ENCODE measurements around the gene STK32B.
"Not testable (repeated sequence)": the region's sequence is repeated elsewhere in the genome, so short reads cannot be mapped to it uniquely, and the experiment has no call there.

The STK32B gene

DNA sequence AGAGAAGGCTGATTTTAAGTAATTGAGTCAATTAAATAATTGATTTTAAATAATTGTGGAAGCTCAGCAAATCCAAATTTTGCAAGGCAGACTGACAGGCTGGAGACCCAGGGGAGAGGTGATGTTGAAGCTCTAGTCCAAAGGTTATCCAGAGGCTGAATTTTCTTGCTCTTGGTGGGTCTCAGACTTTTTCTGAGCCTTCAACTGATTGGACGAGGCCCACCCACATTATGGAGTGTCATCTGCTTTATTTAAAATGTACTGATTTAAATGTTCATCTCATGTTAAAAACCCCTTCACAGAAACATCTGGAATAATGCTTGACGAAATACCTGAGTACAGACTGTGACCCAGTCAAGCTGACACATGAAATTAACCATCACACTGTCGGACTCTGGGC, 20.4 kb upstream of the STK32B start:
- DNase-seq (ENCODE audit: low read depth): no peak

DNA sequence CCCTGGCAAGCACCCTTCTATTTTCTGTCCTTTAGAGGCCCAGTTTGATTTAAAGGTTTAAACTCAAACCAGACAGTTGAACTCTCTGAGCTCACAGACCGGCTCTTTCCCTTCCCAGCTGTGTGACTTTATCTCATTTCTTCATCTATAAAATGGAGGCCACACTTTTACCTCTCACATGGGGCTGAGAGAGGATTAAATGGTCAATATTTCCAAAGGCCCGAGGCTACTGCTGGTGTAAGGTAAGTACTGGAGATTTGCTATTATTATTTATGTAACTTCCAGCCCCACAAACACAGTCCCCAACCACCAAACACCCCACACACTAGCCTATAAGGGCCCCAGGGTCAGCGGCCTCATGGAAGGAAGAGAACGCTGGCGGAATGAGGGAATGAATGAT, 18.5 kb upstream of the STK32B start:
- no peak for DNase-seq (ENCODE audit: low read depth)

DNA sequence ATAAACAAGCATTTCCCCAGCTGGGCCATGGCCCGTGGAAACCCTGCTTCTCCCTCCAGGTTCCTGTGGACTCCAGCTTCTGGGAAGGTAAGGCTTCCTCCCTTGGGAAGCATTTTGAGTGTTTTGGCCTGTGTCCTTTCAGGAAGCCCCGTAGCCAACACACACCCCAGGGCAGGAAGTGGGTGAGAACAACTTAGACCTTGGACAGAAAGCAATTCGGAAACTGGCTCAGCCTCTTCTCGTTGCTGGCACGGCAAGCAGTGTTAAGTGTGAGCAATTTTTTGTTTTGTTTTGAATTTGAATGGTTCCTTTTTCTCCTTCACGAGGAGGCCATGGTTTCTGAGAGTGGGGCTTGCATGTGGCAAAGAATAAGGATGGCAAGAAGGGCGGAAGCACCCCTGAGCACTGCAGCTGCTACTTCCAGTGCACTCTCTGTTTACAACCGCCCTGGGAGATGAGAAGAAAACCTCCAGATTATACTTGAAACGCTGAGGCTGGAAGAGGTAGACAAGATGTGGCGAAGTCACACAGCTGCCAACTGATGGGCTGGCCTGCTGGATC, 17.9 kb upstream of the STK32B start:
- no peak for DNase-seq (ENCODE audit: low read depth)

GRCh38 chr4:5034206-5034605, 17.1 kb upstream of the STK32B start:
- DNase-seq (ENCODE audit: low read depth): no peak

DNA sequence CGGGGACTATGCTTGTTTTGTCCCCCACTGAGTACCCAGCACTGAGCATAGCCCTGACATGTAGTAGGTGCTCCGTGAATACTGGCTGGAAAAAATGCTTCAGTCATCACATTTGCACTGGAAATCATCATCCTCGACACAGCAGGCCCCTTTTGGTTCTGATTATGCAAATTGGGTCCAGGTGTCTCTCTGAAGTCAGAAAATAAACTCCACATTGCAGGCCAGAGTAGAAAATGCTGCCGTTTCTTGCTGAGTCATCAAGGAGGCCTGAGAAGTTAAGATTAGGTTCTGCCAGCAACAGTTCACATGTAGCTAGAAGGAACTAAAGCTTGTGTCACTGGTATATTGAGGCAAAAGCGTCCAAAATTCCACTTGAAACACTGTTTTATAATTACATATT, 15.0 kb upstream of the STK32B start:
- no peak for DNase-seq (ENCODE audit: low read depth)

DNA sequence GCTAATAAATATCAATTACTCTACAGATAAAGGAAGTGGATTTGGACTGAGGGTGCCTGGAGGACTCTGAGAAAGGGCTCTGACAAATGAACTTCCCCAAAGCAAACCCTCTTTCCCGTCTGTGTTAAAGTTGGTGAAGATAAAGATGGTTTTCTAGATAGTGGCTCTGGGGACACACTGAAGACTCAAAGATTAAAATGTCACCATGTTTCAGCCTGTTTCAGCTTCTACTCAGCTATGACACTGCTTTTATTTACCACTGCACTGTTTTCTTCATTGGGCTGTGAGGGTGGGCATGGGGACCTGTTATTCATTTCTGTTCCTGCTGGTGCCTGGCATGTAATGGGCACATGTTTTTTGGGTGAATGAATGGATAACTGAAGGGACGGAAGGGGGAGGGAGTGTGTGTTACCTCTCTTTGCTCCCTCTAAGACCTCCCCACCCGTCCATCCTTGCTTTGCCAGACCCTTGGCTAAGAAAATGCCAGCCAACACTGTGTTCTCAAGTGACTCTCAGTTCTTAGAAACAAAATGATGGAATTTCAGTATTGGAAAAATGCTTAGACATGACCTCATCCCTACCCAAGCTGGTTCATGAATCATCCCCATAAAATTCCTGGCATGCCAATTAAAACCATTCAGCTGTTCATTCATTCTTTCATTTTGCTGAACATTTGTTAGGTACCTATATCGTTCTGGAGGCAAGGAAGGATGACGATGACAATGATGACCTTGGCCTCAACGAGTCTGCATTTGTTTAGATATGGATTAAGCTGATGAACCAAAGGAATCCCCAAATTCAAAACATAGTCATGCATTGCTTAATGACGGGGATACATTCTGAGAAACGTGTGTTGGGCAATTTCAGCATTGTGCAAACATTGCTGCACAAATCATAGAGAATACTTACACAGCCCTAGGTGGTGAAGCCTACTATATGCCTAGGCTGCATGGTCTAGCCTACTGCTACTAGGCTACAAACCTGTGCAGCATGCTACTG, 13.4 kb upstream of the STK32B start:
- DNase-seq (ENCODE audit: low read depth): no peak

DNA sequence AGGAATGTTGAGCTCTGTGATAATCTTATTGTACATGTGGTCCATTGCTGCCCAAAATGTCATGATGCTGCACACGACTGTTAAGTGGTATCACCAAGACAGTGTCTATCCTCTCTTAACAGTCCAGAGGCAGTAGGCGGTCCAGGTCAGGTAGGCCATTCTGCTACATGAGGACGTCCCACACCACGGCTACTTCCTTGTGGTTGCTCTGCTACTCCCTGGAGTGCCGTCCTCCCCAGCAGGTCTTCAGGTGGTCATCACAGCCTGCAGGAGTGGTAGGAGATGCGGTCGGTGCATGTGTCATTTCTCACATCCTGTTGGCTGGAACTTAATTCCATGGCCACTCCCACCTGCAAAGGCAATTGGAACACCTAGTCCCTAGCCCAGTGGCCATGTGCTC, 11.5 kb upstream of the STK32B start:
- DNase-seq (ENCODE audit: low read depth): no peak

GRCh38 chr4:5040856-5041620, 10.2 kb upstream of the STK32B start:
- no peak for DNase-seq (ENCODE audit: low read depth)

DNA sequence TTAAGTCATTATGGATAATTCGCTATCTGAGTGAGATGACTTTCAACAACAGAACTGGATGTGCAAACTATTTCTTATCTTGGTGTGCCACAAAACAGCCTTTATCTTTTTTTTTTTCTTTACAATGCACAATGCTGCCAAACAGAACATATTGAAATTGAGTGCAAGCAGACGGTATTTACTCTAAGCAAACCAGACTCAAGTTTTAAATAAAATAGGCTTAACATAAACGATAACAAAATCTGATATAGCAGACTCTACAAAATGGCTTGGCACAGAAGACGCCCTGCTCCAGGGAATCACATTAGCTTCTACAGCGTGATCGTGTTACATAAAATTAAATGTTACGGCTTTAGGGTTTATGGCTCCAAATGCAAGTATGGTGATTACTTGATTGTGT, 9.6 kb upstream of the STK32B start:
- no peak for DNase-seq (ENCODE audit: low read depth)

DNA sequence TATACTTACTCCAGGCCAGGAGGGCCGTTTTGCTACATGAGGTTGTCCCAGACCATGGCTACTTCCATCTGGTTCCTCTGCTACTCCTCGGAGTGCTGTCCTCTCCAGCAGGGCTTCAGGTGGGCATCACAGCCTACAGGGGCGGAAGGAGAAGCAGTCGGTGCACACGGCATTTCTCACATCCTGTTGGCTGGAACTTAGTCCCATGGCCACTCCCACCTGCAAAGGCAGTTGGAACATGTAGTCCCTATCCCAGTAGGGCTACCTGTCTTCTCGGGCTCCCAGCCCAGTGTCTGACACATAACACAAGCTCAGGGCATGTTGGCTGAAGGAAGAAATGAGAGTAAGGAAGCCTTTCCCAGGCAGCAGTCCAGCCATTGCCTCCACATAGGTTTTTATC, 7.7 kb upstream of the STK32B start:
- DNase-seq (ENCODE audit: low read depth): no peak

GRCh38 chr4:5044341-5044740, 6.9 kb upstream of the STK32B start:
- DNase-seq (ENCODE audit: low read depth): no peak

DNA sequence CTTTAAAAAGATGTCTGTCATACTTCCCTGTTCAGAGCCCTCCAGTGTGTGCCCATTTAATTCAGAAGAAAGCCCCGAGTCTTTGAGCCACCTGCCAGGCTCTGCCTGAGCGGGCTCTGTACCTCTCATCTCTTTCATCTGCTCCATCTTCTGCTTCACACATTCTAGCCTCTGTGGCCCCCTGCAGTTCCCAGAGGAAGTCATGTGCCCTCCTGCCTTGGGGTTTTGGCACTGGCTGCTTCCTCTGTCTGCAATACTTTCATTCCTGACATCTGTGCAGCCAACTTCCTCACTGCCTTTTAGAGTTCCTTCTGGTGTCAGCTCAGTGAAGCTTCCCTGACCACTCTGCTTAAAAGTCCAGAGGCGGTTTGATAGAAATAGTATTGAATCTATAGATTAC, 6.2 kb upstream of the STK32B start:
- DNase-seq (ENCODE audit: low read depth): no peak

GRCh38 chr4:5048721-5049120, 2.6 kb upstream of the STK32B start:
- DNase-seq (ENCODE audit: low read depth): no peak

GRCh38 chr4:5050520-5051277, 581 bp upstream of the STK32B start:
- DNase-seq (ENCODE audit: low read depth): no peak

GRCh38 chr4:5052204-5052702, 973 bp downstream of the STK32B start:
- no peak for DNase-seq (ENCODE audit: low read depth)

GRCh38 chr4:5052726-5053425, 1.6 kb downstream of the STK32B start:
- no peak for DNase-seq (ENCODE audit: low read depth)

DNA sequence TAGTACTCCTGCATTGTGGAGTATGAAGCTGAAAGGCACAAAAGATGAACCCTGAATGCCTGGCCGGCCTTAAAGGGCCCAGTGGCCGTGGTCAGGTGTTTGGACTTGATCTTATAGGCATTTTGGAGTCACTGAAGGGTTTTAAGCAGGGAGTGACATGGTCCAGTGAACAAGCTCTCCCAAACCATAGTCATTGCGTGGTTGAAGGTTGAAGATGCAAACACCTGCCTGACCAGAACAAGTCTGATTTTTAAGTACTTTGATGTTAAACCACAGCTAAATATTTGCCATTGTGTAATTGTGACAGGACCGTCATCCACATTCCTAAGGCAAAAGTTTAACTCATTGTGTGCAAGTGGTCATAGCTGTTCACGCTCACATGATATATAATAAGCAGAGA, 3.3 kb downstream of the STK32B start:
- no peak for DNase-seq (ENCODE audit: low read depth)

GRCh38 chr4:5055411-5055810, 4.1 kb downstream of the STK32B start:
- DNase-seq (ENCODE audit: low read depth): no peak

DNA sequence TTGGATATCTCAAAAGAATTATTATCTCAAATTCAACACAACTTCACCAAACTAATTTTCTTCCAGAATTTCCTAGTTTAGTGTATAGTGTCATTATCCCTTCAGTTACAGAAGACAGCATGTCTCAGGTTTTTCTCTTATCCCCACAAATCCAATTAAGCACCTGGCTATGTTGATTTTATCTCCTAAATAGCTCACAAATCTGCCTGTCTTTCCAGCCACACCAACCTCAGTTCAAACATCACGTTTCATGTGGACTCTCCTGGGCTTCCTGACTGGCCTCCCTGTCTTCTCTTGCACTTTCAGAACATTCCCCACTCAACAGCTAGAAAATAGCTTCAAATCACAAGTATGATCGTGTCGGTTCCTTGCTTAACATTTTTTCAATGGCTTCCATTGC, 14.8 kb downstream of the STK32B start:
- DNase-seq (ENCODE audit: low read depth): no peak

DNA sequence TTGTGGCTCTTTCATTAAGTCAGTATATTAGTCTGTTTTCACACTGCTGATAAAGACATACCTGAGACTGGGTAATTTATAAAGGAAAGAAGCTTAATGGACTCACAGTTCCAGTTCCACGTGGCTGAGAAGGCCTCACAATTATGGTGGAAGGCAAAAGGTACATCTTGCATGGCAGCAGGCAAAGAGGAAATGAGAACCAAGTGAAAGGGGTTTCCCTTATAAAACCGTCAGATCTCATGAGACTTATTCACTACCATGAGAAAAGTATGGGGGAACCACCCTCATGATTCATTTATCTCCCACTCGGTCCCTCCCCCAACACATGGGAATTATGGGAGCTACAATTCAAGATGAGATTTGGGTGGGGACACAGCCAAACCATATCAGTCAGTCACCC, 15.7 kb downstream of the STK32B start:
- not testable (repeated sequence) for DNase-seq (ENCODE audit: low read depth)

DNA sequence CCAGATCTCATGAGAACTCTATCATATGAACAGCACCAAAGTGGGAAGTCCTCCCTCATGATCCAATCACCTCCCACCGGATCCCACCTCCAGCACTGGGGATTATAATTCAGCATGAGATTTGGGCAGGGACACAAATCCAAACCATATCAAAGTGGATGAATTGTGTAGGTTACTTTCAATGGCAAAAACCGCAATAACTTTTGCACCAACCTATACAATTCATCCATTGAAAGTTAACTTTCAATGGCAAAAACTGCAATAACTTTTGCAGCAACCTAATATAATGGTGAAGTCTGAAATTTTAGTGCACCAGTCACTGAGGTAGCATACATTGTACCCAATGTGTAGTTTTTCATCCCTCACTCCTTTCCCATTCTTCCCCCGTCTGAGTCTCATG, 16.6 kb downstream of the STK32B start:
- DNase-seq (ENCODE audit: low read depth): no peak

Measured in stimulated activated CD4-positive, alpha-beta T cell treated with anti-CD3 and anti-CD28 coated beads, Interleukin-2, amount 100 ng/mL, for 4 hours (primary cell).